ENCODE results near the gene BLACAT1.
"Not testable (repeated sequence)": the region's sequence is repeated elsewhere in the genome, so short reads cannot be mapped to it uniquely, and the experiment has no call there.

The BLACAT1 gene

DNA sequence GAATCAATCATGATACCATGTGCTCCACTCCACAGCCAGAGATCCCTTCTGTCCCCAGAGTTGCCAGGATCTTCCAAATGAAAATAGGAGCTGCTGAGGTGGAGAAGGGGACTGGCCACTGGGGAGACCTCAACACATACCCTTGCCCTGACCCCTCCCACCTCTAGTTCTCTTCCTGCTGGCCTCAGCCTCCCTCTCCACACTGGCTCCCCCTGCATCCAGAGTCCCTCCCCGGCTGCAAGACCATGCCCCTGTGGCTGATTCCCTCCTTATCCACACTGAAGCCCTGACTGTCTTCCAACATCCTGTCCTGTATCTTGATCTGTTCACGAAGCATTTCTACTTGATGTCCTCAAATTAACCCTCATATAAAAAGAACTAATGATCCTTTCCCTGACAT lies 27.5 kb upstream of the BLACAT1 start:
- no peak for DNase-seq (ENCODE audit: low spot score)

GRCh38 chr1:205482587-205482986 lies 26.7 kb upstream of the BLACAT1 start:
- not testable (repeated sequence) for DNase-seq (ENCODE audit: low spot score)

GRCh38 chr1:205481629-205482151 lies 25.8 kb upstream of the BLACAT1 start:
- no peak for DNase-seq (ENCODE audit: low spot score)

- DNase-seq (ENCODE audit: low spot score) = no peak
Observed at GRCh38 chr1:205481218-205481617, 25.4 kb upstream of the BLACAT1 start.

- peak; percentile 52 for DNase-seq (ENCODE audit: low spot score)
Observed at GRCh38 chr1:205480349-205480985, 24.6 kb upstream of the BLACAT1 start.

- not testable (repeated sequence) for DNase-seq (ENCODE audit: low spot score)
Observed at GRCh38 chr1:205478985-205479384, 23.1 kb upstream of the BLACAT1 start.

GRCh38 chr1:205477759-205478247 lies 22.0 kb upstream of the BLACAT1 start:
- DNase-seq (ENCODE audit: low spot score) = no peak

DNA sequence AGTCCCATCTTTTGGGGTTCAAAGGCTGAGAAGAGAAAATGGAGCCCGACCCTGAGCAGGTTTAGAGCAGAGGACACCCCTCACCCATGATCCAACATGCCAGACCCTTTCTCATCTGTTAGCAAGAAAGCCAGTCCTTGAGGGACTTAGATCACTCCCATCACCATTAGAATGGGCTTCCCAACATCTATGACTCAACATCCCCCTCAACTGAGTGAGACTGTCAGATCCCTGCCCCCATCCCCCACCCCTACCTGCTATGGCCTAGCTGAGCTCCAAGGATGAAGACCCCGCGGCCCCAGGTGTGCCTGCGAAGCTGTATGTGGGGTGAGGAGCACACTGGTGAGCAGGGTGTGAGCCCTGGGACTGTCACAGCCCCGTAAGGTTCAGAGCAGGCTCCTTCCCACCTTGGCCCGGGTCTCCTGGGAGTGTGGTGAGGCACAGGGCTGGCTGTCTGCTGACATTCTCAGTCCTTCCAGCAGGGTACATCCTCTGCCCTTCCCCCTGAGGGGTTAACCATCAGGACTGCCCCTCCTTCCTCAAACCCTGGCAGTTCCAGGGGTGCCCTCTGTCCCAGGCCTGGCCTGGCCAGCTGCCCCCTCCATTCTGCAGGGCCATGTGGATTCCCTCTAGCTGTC lies 21.4 kb upstream of the BLACAT1 start:
- no peak for DNase-seq (ENCODE audit: low spot score)

GRCh38 chr1:205476648-205477047 lies 20.8 kb upstream of the BLACAT1 start:
- no peak for DNase-seq (ENCODE audit: low spot score)

- no peak for DNase-seq (ENCODE audit: low spot score)
Observed at GRCh38 chr1:205475855-205476254, 20.0 kb upstream of the BLACAT1 start.

DNA sequence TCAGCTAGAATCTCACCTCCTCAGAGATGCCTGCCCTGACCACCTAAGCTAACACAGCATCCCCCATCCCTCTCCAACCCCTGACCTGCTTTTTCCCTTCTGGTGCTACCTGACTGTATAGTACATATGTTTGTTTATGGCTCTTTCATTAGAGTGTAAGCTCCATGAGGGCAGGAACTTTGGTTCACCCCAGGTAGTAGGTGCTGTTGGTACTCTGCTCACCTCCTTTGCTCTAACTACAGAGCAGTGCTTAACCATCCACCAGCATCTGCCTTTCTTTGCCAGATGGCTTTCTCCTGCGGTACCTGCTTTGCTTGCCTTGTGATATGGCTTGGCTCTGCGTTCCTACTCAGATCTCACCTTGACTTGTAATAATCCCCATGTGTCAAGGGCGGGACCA lies 18.7 kb upstream of the BLACAT1 start:
- no peak for DNase-seq (ENCODE audit: low spot score)

DNA sequence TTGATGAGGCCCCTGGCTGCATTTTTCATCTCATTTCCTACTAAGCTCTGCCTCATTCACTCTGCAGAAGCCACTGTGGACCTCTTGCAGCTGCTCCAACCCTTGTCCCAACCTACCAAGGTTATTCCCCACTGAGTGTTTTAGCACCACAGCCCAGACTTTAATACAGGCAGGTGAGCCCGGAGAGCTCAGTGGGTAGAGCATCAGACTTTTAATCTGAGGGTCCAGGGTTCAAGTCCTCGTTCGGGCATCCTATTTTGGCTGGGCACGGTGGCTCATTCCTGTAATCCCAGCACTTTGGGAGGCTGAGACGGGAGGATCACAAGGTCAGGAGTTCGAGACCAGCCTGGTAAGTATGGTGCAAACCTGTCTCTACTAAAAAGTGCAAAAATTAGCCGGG lies 18.1 kb upstream of the BLACAT1 start:
- no peak for DNase-seq (ENCODE audit: low spot score)

GRCh38 chr1:205473475-205473874 lies 17.6 kb upstream of the BLACAT1 start:
- DNase-seq (ENCODE audit: low spot score) = no peak

- no peak for DNase-seq (ENCODE audit: low spot score)
Observed at GRCh38 chr1:205472737-205473441, 17.0 kb upstream of the BLACAT1 start.

DNA sequence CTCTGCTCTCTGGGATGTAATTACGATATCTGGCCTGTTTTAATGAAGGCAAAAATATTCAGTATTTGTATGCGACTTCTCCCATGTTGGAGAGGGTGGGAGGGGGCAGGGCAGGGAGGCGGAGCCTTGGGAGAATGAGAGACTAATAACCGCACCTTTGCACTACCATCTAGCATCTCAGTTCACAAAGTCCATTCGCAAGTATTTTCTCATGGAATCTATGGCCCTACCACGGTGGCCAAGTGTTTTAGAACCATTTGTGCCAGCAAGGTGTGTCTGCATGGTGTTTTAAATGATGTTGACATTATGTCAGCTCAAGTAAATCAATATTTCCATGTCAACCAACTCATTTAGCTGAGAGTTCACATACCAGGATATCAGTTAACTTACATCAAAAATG lies 14.3 kb upstream of the BLACAT1 start:
- DNase-seq (ENCODE audit: low spot score) = no peak

GRCh38 chr1:205466595-205467220 lies 10.9 kb upstream of the BLACAT1 start:
- no peak for DNase-seq (ENCODE audit: low spot score)

DNA sequence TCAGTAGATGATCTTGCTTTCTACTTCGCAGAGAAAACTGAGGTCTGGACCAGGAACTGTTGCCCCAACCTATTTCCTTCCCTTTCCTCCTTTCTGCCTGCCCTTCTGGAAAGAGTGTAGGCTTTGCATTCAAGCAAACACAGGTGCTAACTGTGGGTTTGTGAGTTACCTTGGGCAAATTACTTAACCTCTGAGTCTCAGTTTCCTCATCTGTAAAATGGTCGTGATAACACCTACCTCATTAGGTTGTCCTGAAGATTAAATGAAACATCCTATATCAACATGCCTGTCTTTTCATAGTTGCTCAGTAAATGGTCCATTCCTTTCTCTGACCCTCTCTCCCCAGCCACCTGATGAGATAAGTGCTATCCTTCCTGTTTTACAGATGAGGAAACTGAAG lies 9.5 kb upstream of the BLACAT1 start:
- no peak for DNase-seq (ENCODE audit: low spot score)

DNA sequence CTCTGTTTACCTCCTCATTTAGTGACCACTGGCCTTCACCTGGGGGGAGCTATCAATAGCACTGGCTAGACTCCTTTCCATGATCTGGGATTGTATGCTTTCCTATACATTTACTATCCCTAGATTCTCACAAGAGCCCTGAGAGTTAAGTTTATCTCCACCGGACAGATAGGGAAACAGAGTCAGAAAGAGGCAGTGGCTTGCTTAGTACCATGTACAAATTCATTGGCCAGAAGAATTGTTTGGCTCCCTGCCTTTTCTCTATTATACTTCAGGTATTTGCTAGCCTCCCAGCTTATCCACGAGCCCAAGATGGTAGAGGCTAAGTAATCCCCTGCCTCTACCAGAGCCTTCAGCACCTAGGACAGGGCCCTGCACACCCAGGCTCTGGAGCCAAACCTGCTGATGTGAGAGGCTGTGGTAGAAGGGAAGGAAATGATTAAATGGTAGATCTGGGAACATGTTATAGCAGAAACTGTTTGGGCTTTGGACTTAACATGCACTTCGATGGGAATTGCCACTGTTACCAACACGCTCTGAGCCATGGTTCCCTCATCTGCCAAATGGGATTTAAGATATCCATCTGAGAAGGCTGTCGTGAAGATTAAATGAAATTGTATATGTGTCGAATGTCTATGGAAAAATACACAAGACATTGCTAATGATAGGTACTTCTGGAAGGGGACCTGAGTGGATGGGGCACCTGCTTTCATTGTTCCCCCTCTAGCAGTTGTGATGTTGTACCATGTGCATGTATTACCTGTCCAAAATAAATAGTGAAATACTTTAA lies 3.1 kb upstream of the BLACAT1 start:
- peak; percentile 17 for DNase-seq (ENCODE audit: low spot score)

- DNase-seq (ENCODE audit: low spot score) = no peak
Observed at GRCh38 chr1:205456868-205457745, 1.3 kb upstream of the BLACAT1 start.

DNA sequence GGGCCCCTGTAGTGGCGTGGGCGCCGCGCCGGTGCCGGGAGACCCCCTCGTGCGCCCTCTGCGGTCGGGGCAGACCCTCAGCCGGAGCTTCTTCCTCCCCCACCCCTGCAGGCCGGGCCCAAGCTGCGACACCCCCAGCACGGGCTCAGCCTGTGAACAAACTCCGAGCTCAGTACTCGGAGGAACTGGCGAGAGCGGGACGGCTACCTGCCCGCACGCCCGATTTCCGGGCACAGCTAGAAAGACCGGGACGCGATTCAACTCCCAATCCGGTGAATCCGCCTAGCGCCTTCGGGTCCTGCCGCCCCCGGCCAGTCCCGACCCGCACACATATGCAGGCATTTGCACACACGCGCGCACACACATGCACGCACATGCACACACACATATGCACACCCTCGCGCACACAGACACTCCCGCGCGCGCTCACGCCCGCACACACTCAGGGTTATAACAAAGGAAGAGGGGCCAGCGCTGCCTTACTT lies 580 bp upstream of the BLACAT1 start:
- DNase-seq (ENCODE audit: low spot score) = no peak
